Activated CD8-positive, alpha-beta memory T cell treated with anti-CD3 and anti-CD28 coated beads, Interleukin-2, amount 10 ng/mL, durations not matched to agents 7 days and 5 days (primary cell): ENCODE measurements around the gene NR1H2. TPM values are rescaled to one million over a fixed set of nuclear protein-coding genes. Genes with fewer than 3 reads are reported as not detected.
A peak's percentile ranks its signal among the peaks of the same experiment; 100 is the strongest.

Experiments used
- ATAC-seq: fragments of 150-1000 bp; cut with Tn5 transposase; one replicate; pipeline ENCODE4 v1.10.0; 2021; ENCODE audit warnings: moderate library complexity
- CTCF ChIA-PET: fragments of 350-600 bp; sonication (Branson Sonifier 250); formaldehyde crosslinking; loops from one replicate; lab custom pipeline; 2021; ENCODE audit warnings: antibody characterized with exemption; lab: Charles Lee
- DNase-seq: peaks from one replicate; pipeline ENCODE4 v3.0.0-alpha.2; 2020
- H3K27ac Mint-ChIP-seq: one replicate; pipeline ENCODE4 v1.8.0; 2021; ENCODE audit warnings: mild to moderate bottlenecking, mixed read lengths
- H3K27me3 Mint-ChIP-seq: one replicate; pipeline ENCODE4 v1.8.0; 2021; ENCODE audit warnings: mixed read lengths
- H3K36me3 Mint-ChIP-seq: one replicate; pipeline ENCODE4 v1.8.0; 2021; ENCODE audit warnings: mild to moderate bottlenecking, mixed read lengths
- H3K4me1 Mint-ChIP-seq: one replicate; pipeline ENCODE4 v1.8.0; 2021; ENCODE audit warnings: mixed read lengths
- H3K4me3 Mint-ChIP-seq: one replicate; pipeline ENCODE4 v1.8.0; 2021; ENCODE audit warnings: mild to moderate bottlenecking, moderate library complexity, mixed read lengths
- H3K9me3 Mint-ChIP-seq: one replicate; pipeline ENCODE4 v1.8.0; 2022; ENCODE audit warnings: low read depth, mixed read lengths
- total RNA-seq, 2 experiments: library from RNA; stranded (reverse); gene quantifications; one replicate each; pipeline ENCODE4 v1.2.3, GENCODE V29; 2021

The NR1H2 gene
- total RNA-seq, 2 experiments from 2014 or later: 62.2 to 69.8 TPM

DNA sequence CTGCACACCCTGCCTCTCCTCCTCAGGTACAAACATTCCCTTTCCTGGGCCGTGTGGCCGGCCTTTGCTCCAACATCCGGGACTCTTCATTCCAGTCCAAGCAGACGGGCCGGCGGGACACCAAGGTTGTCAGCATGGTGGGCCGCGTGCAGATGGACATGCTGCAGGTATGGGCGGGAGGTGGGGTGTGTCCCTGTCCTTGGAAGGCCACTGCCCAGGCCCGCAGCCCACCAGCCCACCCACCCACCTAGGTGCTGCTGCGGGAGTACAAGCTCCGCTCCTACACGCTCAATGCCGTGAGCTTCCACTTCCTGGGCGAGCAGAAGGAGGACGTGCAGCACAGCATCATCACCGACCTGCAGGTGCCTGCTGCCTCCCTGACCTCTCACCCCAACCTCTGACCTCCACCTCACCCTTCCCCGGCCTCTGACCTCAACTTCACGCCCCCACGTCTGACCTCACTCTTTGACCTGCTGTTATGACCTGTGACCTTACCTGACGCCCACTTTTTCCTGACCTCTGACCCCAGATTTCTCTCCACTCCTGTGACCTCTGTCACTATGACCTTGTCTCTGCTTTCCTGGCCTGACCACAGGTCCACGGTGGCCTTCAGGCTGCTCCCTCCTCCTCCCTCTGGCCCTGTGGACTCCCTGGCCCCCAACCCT is 30.0 kb downstream of the NR1H2 start:
- ATAC-seq (no peak), DNase-seq (no peak)
- no peaks in the 10 kb centered on the region for H3K27me3 Mint-ChIP-seq
- H3K4me3 Mint-ChIP-seq: no peak overlapping the region
- peaks cover 29% of the 10 kb centered on the region for H3K36me3 Mint-ChIP-seq
- no peaks in the 10 kb centered on the region for H3K4me1 Mint-ChIP-seq
- no peaks in the 10 kb centered on the region for H3K9me3 Mint-ChIP-seq
- H3K27ac Mint-ChIP-seq: no peak overlapping the region
- CTCF ChIA-PET: interaction anchor here (0.5 kb wide), 1 partner anchor 383 kb away, joined by 3 read pairs; no protein-coding TSS in a partner anchor

DNA sequence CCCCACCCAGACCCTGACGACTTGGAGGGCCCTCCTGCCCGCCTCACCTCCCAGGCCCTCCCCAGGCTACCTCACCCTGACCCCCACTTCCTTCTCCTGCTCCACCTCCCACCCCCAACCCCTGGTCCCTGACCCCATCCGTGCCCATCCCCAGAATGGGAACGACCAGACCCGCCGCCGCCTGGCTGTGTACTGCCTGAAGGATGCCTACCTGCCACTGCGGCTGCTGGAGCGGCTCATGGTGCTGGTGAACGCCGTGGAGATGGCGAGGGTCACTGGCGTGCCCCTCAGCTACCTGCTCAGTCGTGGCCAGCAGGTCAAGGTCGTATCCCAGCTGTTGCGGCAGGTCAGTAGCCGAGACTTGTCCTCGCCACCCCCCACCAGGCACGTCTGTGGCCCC is 30.6 kb downstream of the NR1H2 start:
- DNase-seq: no peak
- no peaks in the 10 kb centered on the region for H3K27me3 Mint-ChIP-seq
- no peaks in the 10 kb centered on the region for H3K9me3 Mint-ChIP-seq
- no peak overlapping the region for H3K27ac Mint-ChIP-seq
- CTCF ChIA-PET: interaction anchor here (0.5 to 1.4 kb wide), 2 partner anchors 40 to 382 kb away, joined by 3 read pairs; no protein-coding TSS in a partner anchor
- no peak overlapping the region for H3K4me3 Mint-ChIP-seq
- no peak for ATAC-seq
- no peaks in the 10 kb centered on the region for H3K4me1 Mint-ChIP-seq
- H3K36me3 Mint-ChIP-seq: peaks cover 28% of the 10 kb centered on the region

DNA sequence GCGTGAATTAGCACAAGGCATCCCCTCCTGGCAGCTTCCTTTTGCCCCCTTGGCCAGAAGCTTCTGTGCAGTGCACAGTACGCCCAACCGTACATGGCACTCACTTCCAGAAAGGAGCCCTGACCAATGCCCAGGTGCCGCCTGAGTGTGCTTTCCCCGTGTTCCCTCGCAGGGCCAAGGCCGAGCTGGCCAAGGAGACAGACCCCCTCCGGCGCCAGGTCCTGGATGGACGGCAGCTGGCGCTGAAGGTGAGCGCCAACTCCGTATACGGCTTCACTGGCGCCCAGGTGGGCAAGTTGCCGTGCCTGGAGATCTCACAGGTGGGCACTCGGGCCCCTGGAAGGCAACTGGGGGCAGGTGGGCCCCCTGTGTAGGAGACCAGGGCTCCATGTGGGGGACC is 33.1 kb downstream of the NR1H2 start:
- H3K27ac Mint-ChIP-seq: no peak overlapping the region
- H3K27me3 Mint-ChIP-seq: no peaks in the 10 kb centered on the region
- no peaks in the 10 kb centered on the region for H3K4me1 Mint-ChIP-seq
- H3K9me3 Mint-ChIP-seq: no peaks in the 10 kb centered on the region
- no peak for DNase-seq
- H3K36me3 Mint-ChIP-seq: peaks cover 29% of the 10 kb centered on the region
- CTCF ChIA-PET: no interaction called here
- ATAC-seq: no peak
- no peak overlapping the region for H3K4me3 Mint-ChIP-seq

DNA sequence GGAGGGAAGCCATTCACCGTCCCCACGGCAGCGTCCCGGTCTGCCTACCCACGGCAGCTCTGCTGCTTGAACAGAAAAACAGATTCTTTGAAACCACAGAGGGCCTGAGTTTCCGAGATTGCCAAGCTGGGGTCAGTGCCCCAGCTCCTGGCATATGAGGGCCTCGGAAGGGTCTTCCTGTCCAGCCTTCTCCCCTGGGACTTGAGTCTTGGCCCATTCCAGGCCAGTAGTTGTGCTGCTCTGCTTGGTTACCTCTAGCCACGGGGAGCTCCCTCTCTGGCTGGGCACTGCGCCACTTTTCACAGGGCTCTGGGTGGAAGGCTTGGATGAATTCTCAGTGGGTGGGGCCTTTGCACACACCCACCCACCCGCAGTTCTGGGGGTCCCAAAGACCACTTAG is 33.9 kb downstream of the NR1H2 start:
- Mint-ChIP-seq H3K4me3 (no peak overlapping the region), H3K9me3 (no peaks in the 10 kb centered on the region)
- ATAC-seq: no peak

DNA sequence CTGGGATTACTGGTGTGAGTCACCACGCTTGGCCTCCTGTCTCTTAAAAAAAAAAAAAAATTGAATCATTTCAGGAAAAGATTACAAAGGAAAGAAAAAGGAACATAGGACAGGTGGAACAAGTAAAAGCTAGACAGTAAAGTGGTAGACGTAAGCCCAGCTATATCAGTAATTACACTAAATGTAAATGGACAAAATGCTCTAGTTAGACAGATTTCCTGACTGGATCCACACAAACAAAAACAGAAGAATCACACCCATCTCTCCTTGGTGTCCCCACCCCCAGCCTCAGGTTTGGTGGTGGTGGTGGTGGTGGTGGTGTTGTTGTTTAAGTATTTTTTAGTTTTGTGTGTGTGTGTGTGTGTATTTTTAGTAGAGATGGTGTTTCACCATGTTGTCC is 36.2 kb downstream of the NR1H2 start:
- no peak for DNase-seq
- H3K4me1 Mint-ChIP-seq: no peaks in the 10 kb centered on the region
- H3K36me3 Mint-ChIP-seq: peaks cover 25% of the 10 kb centered on the region
- CTCF ChIA-PET: interaction anchor here (1.5 to 2.2 kb wide), 2 partner anchors 43 to 55 kb away, joined by 5 to 6 read pairs; no protein-coding TSS in a partner anchor
- no peaks in the 10 kb centered on the region for H3K9me3 Mint-ChIP-seq
- ATAC-seq: no peak
- H3K27ac Mint-ChIP-seq: no peak overlapping the region
- H3K4me3 Mint-ChIP-seq: no peak overlapping the region
- H3K27me3 Mint-ChIP-seq: no peaks in the 10 kb centered on the region

More for the DNA sequence above, 33.9 kb downstream of the NR1H2 start:
- Mint-ChIP-seq H3K27ac (no peak overlapping the region), H3K36me3 (peaks cover 30% of the 10 kb centered on the region), H3K27me3 (no peaks in the 10 kb centered on the region), H3K4me1 (no peaks in the 10 kb centered on the region)
- no peak for DNase-seq
- CTCF ChIA-PET: no interaction called here

DNA sequence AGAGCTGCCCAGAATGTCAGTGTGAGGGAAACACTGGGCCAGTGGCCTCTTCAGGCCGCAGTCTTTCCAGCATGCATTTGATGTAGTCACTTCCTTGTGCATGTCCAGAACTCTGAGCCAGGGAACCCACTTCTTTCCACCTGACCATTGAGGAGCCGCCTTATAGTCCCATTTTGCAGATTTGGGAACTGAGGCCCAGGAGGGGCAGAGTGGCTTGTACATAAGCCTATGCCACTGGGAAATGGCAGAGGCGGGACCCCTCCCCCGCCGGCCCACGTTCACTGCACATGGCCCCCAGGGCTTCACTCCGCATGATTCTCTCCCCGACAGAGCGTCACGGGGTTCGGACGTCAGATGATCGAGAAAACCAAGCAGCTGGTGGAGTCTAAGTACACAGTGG is 36.8 kb downstream of the NR1H2 start:
- Mint-ChIP-seq H3K4me1 (no peaks in the 10 kb centered on the region), H3K27ac (no peak overlapping the region), H3K27me3 (no peaks in the 10 kb centered on the region), H3K4me3 (no peak overlapping the region), H3K9me3 (no peaks in the 10 kb centered on the region), H3K36me3 (peaks cover 25% of the 10 kb centered on the region)
- no peak for DNase-seq
- CTCF ChIA-PET: interaction anchor here (1.5 to 2.2 kb wide), 2 partner anchors 44 to 56 kb away, joined by 5 to 6 read pairs; no protein-coding TSS in a partner anchor
- ATAC-seq: no peak

DNA sequence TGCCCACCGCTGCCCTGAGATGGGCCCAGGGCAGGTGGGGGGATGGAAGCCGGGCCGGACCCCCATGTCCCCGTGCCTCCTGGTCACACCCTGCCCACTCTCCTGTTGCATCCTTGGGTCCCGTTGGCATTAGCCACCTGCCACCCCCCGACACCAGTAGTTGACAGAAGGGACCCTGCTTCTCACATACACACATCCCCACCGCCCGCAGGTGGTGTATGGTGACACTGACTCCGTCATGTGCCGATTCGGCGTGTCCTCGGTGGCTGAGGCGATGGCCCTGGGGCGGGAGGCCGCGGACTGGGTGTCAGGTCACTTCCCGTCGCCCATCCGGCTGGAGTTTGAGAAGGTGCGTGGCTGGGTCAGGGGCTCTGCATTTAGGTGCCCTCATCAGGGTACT is 37.3 kb downstream of the NR1H2 start:
- ATAC-seq (no peak), DNase-seq (no peak)
- Mint-ChIP-seq H3K4me3 (no peak overlapping the region), H3K9me3 (no peaks in the 10 kb centered on the region), H3K27ac (no peak overlapping the region), H3K27me3 (peaks cover 3% of the 10 kb centered on the region), H3K36me3 (peaks cover 24% of the 10 kb centered on the region), H3K4me1 (no peaks in the 10 kb centered on the region)
- CTCF ChIA-PET: interaction anchor here (1.5 to 2.2 kb wide), 2 partner anchors 45 to 56 kb away, joined by 5 to 6 read pairs; no protein-coding TSS in a partner anchor

DNA sequence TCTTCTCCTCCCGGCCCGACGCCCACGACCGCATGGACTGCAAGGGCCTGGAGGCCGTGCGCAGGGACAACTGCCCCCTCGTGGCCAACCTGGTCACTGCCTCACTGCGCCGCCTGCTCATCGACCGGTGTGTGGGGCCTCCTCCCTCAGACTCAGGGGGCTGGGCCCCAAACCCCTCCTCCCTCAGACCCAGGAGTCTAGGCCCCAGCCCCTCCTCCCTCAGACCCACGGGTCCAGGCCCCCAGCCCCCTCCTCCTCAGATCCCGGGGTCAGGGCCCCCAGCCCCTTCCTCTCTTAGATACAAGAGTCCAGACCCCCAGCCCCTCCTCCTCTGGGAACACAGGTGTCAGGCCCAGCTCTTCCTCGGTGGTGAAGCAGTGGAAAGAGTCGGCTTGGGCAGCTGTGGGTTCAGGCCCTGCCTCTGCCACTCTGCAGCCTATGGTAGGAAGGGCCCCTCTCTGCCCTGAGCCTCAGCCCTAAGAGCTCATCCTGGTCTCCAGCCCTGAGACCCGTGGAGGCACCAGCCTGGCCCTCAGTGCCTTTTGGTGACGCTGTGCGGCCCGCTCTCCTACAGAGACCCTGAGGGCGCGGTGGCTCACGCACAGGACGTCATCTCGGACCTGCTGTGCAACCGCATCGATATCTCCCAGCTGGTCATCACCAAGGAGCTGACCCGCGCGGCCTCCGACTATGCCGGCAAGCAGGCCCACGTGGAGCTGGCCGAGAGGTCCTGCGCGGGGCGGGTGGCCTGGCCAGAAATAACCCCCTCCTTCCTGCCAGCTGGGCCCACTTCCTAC is 38.8 kb downstream of the NR1H2 start:
- Mint-ChIP-seq H3K36me3 (peaks cover 15% of the 10 kb centered on the region), H3K27ac (peak overlapping the region; percentile 15), H3K27me3 (peaks cover 12% of the 10 kb centered on the region), H3K4me3 (no peak overlapping the region), H3K4me1 (peaks cover 9% of the 10 kb centered on the region), H3K9me3 (no peaks in the 10 kb centered on the region)
- CTCF ChIA-PET: interaction anchor here (0.6 to 2.2 kb wide), 6 partner anchors 11 to 57 kb away, joined by 3 to 14 read pairs (median 4); partner anchors contain the start of genes NR1H2 and POLD1
- DNase-seq: peak; percentile 75
- ATAC-seq: peak; percentile 79

DNA sequence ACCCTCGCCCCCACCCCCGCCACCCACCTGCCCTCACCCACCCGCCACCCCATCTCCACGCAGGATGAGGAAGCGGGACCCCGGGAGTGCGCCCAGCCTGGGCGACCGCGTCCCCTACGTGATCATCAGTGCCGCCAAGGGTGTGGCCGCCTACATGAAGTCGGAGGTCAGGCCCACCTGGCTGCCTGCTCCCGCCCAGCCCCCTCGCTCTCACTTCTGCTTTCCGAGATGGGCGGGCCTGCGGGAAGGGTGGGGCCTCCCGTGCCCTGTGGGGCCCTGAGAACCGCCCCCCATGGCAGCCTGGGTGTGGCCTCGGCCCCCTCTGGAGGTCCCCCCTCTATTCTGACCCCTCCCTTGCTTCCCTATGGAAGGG is 39.4 kb downstream of the NR1H2 start:
- Mint-ChIP-seq H3K27me3 (peaks cover 15% of the 10 kb centered on the region), H3K36me3 (peaks cover 15% of the 10 kb centered on the region), H3K4me3 (no peak overlapping the region), H3K27ac (no peak overlapping the region), H3K4me1 (peaks cover 12% of the 10 kb centered on the region), H3K9me3 (no peaks in the 10 kb centered on the region)
- DNase-seq (no peak), ATAC-seq (no peak)
- CTCF ChIA-PET: interaction anchor here (0.6 to 2.2 kb wide), 6 partner anchors 11 to 58 kb away, joined by 3 to 14 read pairs (median 4); partner anchors contain the start of genes NR1H2 and POLD1

DNA sequence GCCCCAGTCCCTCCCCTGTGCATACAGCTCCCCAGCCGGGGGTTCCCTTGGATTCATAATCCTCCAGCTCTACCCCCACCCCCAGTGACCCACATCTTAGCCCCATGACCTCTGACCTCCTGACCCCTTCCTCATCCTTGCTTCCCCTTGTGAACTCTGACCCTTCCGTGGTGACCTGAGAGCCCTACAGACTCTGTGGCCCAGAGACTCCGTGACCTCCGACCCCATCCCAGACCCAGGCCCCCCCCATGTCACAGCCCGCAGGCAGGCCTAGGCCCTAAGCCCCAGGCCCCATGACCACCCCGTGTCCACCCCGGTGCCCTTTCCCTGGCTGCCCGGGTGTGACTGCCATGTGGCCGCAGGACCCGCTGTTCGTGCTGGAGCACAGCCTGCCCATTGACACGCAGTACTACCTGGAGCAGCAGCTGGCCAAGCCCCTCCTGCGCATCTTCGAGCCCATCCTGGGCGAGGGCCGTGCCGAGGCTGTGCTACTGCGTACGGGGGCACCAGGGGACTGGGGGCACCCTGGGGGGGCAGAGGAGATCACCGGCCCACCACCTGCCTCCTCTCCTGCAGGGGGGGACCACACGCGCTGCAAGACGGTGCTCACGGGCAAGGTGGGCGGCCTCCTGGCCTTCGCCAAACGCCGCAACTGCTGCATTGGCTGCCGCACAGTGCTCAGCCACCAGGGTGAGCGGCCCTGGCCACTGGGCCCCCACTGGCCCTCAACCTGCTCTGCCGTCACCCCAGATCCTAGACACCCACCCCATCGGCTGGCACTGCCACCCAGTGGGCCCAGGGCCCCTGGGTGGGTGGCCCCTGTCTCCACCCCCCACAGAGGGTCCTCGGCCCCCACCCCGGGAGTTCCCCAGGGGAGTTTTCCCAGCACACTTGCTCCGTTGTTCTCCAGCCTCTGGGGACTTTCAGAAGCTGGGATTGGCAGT is 40.0 kb downstream of the NR1H2 start:
- no peak overlapping the region for H3K4me3 Mint-ChIP-seq
- CTCF ChIA-PET: interaction anchor here (1.0 to 2.2 kb wide), 3 partner anchors 14 to 59 kb away, joined by 3 to 14 read pairs (median 3); no protein-coding TSS in a partner anchor
- ATAC-seq (no peak), DNase-seq (no peak)
- H3K27ac Mint-ChIP-seq: no peak overlapping the region
- H3K9me3 Mint-ChIP-seq: no peaks in the 10 kb centered on the region
- peaks cover 19% of the 10 kb centered on the region for H3K27me3 Mint-ChIP-seq
- peaks cover 12% of the 10 kb centered on the region for H3K4me1 Mint-ChIP-seq
- H3K36me3 Mint-ChIP-seq: peaks cover 16% of the 10 kb centered on the region

DNA sequence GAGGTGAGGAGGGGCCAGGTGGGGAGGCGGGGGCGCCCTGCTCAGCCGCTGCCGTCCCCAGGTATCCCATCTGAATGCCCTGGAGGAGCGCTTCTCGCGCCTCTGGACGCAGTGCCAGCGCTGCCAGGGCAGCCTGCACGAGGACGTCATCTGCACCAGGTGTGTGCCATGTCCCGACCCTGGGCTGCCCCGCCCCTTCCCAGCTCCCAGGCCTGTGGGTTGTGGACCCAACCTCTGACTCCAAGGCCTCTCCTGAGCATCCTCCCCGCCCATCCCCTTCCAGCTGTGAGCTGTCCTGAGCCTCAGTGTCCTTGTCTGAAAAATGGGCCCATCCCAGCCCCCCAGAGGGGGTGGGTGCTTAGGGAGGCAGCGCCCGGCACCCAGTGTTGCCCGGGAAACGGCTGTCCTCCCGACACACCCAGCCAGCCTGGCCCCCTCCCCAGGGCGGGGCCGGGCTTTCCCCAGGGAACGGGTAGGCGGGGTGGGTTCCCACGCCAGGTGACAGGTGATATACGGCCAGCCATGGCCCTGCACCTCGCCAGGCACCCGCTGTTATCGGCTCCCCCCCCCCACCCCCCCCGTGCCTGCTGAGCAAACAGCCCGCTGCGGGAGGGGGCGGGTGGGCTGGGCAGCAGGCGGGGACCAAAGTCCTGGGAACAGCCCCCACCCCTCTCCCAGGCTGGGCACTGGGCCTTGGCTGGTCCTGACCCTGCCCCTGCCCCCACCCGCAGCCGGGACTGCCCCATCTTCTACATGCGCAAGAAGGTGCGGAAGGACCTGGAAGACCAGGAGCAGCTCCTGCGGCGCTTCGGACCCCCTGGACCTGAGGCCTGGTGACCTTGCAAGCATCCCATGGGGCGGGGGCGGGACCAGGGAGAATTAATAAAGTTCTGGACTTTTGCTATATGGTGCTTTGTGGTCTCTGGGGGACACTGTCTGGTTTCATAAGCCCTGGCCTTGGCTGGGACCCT is 41.1 kb downstream of the NR1H2 start:
- no peak overlapping the region for H3K27ac Mint-ChIP-seq
- H3K4me3 Mint-ChIP-seq: no peak overlapping the region
- ATAC-seq (no peak), DNase-seq (no peak)
- no peaks in the 10 kb centered on the region for H3K9me3 Mint-ChIP-seq
- peaks cover 19% of the 10 kb centered on the region for H3K27me3 Mint-ChIP-seq
- H3K4me1 Mint-ChIP-seq: peaks cover 12% of the 10 kb centered on the region
- CTCF ChIA-PET: interaction anchor here (1.0 kb wide), 1 partner anchor 48 kb away, joined by 3 read pairs; no protein-coding TSS in a partner anchor
- H3K36me3 Mint-ChIP-seq: peaks cover 13% of the 10 kb centered on the region
